ENCODE data around the gene ITGB3. TPM values are rescaled to one million over a fixed set of nuclear protein-coding genes. Genes with fewer than 3 reads are reported as not detected.

Gene ITGB3
- total RNA-seq, 1 donor = 79.9 TPM

DNA sequence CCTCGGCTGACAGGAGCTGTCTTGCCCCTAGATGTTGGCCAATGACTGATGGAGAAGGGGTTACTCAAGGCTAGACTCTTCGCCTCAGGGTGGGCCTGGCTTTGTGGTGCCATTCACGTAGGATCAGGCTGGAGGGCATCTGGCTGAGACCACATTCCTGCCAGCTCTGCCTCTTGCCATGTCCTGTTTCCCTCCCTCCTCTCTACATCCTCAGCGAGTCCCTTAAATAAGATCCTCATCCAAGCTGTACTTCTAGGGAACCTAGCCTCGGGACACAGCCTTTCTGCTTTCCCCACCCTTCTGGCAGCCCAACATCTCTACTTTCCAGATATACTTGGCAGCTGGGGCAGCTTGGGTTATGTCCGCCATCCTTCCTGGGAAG, 42.2 kb downstream of the ITGB3 start:
- H3K4me3 ChIP-seq (ENCODE audit: low read depth, low read length) = no peak overlapping the region
- TF ChIP-seq, protein P1, sequence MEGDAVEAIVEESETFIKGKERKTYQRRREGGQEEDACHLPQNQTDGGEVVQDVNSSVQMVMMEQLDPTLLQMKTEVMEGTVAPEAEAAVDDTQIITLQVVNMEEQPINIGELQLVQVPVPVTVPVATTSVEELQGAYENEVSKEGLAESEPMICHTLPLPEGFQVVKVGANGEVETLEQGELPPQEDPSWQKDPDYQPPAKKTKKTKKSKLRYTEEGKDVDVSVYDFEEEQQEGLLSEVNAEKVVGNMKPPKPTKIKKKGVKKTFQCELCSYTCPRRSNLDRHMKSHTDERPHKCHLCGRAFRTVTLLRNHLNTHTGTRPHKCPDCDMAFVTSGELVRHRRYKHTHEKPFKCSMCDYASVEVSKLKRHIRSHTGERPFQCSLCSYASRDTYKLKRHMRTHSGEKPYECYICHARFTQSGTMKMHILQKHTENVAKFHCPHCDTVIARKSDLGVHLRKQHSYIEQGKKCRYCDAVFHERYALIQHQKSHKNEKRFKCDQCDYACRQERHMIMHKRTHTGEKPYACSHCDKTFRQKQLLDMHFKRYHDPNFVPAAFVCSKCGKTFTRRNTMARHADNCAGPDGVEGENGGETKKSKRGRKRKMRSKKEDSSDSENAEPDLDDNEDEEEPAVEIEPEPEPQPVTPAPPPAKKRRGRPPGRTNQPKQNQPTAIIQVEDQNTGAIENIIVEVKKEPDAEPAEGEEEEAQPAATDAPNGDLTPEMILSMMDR (IDR thresholded peaks at IDR 0.05; ENCODE audit: insufficient read depth, low read depth, low read length) = no peak
- no peak for DNase-seq (ENCODE audit: low read depth)

DNA sequence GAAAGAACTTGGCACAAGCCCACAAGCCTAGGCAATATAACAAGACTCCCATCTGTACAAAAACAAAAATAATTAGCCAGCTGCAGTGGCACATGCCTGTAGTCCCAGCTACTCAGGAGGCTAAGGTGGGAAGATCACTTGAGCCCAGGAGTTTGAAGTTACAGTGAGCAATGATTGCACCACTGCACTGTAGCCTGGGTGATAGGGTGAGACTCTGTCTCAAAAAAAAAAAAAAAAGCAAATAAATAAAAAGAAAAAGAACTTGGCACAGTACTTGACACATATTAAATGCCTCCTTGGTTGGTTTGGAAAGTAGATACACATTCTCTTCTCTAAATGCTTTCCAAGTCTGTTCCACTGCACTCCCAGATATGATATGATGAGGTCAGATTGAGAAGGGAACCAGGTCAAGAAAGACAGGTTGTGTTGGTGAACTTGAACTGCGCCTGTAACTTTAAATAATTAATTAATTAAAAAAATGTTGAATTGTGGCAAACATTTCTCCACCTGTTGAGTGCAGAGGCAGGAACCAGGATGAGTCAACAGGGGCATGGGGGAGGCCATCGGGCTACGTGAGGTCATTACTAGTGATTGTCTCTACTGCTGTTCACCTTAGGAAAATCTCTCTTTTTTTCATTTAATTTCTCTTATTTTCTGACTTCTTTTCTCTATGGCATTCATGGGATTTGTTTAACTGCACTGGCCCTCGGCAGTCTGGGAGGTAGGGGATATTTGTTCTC, 44.2 kb downstream of the ITGB3 start:
- no peak overlapping the region for H3K4me3 ChIP-seq (ENCODE audit: low read depth, low read length)
- TF ChIP-seq, protein P1 (IDR thresholded peaks at IDR 0.05; ENCODE audit: insufficient read depth, low read depth, low read length) = no peak
- no peak for DNase-seq (ENCODE audit: low read depth)

DNA sequence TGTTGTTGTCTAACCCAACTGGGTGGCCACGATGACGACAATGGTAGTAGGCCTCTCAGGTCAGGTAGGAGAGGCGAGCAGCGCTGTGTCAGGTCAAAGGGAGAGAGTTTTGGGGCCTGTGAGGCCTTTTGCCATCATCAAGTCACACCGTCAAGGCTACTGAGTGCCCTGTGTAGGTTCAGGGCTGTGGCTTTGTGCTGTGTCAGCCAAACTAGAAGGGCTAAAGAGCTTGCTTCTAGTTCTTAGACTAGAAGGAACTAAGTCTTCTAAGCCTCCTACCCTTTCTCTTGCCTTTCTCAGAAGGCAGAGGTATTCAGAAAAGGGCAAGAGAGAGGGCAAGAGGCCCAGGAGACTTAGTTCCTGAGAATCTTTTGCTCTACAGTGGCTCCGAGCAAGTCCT, 45.1 kb downstream of the ITGB3 start:
- DNase-seq (ENCODE audit: low read depth) = no peak
- TF ChIP-seq, protein P1 (IDR thresholded peaks at IDR 0.05; ENCODE audit: insufficient read depth, low read depth, low read length) = no peak
- no peak overlapping the region for H3K4me3 ChIP-seq (ENCODE audit: low read depth, low read length)

DNA sequence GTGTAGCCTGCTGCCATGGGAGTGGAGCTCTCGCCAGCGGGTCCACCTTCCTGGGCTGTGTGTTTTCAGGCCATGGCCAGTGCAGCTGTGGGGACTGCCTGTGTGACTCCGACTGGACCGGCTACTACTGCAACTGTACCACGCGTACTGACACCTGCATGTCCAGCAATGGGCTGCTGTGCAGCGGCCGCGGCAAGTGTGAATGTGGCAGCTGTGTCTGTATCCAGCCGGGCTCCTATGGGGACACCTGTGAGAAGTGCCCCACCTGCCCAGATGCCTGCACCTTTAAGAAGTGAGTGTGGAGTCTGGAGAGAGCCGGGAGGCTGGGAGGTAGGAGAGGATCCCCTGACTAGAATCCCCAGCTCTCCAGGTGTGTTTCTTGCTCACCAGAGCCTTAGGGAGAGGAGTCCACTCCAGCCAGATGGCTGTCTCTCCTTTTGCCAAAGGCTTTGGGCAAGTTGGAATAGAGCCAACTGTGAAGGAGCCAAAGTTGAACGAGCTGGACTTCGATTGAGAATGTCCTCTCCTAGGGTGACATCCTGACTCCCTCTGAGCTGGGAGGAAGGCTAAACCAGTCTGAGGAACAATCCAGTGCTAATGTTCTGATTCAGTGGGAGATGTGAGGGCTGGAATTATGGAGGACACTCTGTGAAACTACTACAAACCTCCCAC, 45.7 kb downstream of the ITGB3 start:
- H3K4me3 ChIP-seq (ENCODE audit: low read depth, low read length) = no peak overlapping the region
- TF ChIP-seq, protein P1 (IDR thresholded peaks at IDR 0.05; ENCODE audit: insufficient read depth, low read depth, low read length) = no peak
- DNase-seq (ENCODE audit: low read depth) = no peak

DNA sequence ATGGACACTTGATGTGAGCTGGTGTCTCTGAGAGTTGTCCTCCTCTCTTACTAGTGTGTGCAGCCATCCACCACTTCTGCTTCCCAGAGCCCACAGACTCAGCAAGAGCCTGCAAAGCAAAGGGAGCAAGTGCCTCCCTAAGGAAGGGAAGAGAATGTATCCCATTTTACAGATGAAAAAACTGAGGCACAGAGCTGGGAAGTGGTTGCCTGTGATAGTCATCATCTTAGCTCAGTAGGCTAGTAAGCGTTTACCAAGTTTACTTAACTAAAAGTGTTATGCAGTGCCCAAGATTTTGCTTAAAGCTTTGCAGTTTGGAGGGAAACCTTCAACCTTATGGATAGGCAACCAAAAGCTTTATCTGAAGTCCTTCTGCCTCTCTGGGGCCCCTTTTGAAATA, 47.1 kb downstream of the ITGB3 start:
- no peak for DNase-seq (ENCODE audit: low read depth)
- no peak overlapping the region for H3K4me3 ChIP-seq (ENCODE audit: low read depth, low read length)
- TF ChIP-seq, protein P1 (IDR thresholded peaks at IDR 0.05; ENCODE audit: insufficient read depth, low read depth, low read length) = no peak

DNA sequence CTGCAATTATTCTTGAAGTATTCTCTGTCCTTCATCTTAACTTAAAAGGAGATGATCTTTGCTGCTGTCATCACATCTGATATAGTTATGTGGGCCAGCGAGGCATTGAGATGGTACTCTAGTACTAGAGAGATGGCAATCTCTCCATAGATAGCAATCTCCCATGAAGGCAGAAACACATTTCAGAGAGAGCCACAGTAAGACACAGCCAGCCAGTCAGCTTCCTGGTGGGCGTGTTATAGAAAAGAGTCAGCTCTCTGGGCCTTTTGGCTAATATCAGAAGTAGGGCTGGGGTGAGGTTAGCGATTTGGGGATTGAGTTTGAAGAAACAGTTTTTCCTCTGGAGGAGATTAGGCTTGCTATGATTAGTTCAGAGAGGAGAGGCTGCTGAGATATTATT, 47.5 kb downstream of the ITGB3 start:
- no peak for DNase-seq (ENCODE audit: low read depth)
- no peak overlapping the region for H3K4me3 ChIP-seq (ENCODE audit: low read depth, low read length)
- TF ChIP-seq, protein P1 (IDR thresholded peaks at IDR 0.05; ENCODE audit: insufficient read depth, low read depth, low read length) = no peak

Measured in fibroblast of villous mesenchyme (primary cell).